Esophagus squamous epithelium (tissue), 4 donors: Measurements from ENCODE around the gene MID1.

Source experiments
- POLR2A ChIP-seq, 4 donors: fragments of 450-650 bp; IDR thresholded peaks; one replicate each; pipeline ENCODE4 v1.6.1; 2017; ENCODE audit warnings: antibody characterized with exemption in 4 of 4, mild to moderate bottlenecking in 4 of 4, moderate library complexity in 3 of 4
- TF ChIP-seq, protein P1 (sequence below), 6 experiments: fragments of 450-650 bp in 4 of 6; fragments of 200-600 bp in 2 of 6; sonication (generic) in 2 of 6; IDR thresholded peaks; one replicate each; pipeline ENCODE4 v1.5.1; 2016 to 2019; ENCODE audit warnings: antibody characterized with exemption in 6 of 6, mild to moderate bottlenecking in 4 of 6, moderate library complexity in 4 of 6

DNA sequence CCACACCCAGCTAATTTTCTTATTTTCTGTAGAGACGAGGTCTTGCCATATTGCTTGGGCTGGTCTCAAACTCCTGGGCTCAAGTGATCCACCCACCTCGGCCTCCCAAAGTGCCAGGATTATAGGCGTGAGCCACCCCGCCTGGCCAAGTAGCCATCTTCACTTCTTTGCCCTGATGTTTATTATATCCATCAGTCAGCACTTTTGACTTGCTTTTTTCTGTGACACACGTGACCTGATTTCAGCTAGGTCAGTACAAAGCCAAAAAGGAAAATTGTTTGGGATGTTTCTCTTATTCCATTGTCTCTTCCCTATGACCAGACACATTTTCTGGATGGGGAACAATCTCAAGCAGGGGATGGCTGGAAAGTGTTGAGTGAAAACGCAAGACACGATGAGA lies 45.3 kb upstream of the MID1 start:
- no peak for TF ChIP-seq POLR2A (IDR thresholded peaks at IDR 0.05)
- TF ChIP-seq, protein P1, sequence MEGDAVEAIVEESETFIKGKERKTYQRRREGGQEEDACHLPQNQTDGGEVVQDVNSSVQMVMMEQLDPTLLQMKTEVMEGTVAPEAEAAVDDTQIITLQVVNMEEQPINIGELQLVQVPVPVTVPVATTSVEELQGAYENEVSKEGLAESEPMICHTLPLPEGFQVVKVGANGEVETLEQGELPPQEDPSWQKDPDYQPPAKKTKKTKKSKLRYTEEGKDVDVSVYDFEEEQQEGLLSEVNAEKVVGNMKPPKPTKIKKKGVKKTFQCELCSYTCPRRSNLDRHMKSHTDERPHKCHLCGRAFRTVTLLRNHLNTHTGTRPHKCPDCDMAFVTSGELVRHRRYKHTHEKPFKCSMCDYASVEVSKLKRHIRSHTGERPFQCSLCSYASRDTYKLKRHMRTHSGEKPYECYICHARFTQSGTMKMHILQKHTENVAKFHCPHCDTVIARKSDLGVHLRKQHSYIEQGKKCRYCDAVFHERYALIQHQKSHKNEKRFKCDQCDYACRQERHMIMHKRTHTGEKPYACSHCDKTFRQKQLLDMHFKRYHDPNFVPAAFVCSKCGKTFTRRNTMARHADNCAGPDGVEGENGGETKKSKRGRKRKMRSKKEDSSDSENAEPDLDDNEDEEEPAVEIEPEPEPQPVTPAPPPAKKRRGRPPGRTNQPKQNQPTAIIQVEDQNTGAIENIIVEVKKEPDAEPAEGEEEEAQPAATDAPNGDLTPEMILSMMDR (IDR thresholded peaks at IDR 0.05) = no peak
